HepG2 (cell line): Measurements from ENCODE around the gene PLIN4. TPM values are rescaled to one million over a fixed set of nuclear protein-coding genes. Genes with fewer than 3 reads are reported as not detected.

ENCODE experiments used
- ARHGAP35 ChIP-seq: sonication (generic); formaldehyde crosslinking; IDR thresholded peaks from 2 replicates; pipeline ENCODE4 v1.9.0; 2022; ENCODE audit warnings: mild to moderate bottlenecking, inconsistent platforms, moderate library complexity, missing genetic modification reagents, borderline replicate concordance
- FOXK2 ChIP-seq: fragments of 450-650 bp; IDR thresholded peaks from 2 replicates; pipeline ENCODE4 v1.6.1; 2016
- IRF2 ChIP-seq: IDR thresholded peaks from 2 replicates; pipeline ENCODE4 v1.6.1; 2018; ENCODE audit warnings: missing genetic modification reagents, missing compliant biosample characterization
- KDM6A ChIP-seq: IDR thresholded peaks from 2 replicates; pipeline ENCODE4 v1.6.1; 2016; ENCODE audit warnings: low read depth
- PRPF4 ChIP-seq: fragments of 200-400 bp; formaldehyde crosslinking; IDR thresholded peaks from 2 replicates; pipeline ENCODE4 v1.6.1; 2016; ENCODE audit warnings: low read length, low read depth; ENCODE audit not compliant: poor library complexity, severe bottlenecking
- RFX5 ChIP-seq: IDR thresholded peaks from 2 replicates; pipeline ENCODE4 v1.6.1; 2011; ENCODE audit warnings: low read depth, low read length, improper control_type of control experiment
- SRSF9 ChIP-seq: fragments of 200-400 bp; formaldehyde crosslinking; IDR thresholded peaks from 2 replicates; pipeline ENCODE4 v1.6.1; 2018; ENCODE audit warnings: borderline replicate concordance, mild to moderate bottlenecking, low read depth, low read length; ENCODE audit not compliant: insufficient read depth, poor library complexity, severe bottlenecking
- ZNF337 ChIP-seq: sonication (generic); formaldehyde crosslinking; IDR thresholded peaks from 2 replicates; pipeline ENCODE4 v1.5.1; 2020; ENCODE audit warnings: missing genetic modification reagents, low read depth, mild to moderate bottlenecking, borderline replicate concordance
- ZNF382 ChIP-seq: sonication (generic); formaldehyde crosslinking; IDR thresholded peaks from 2 replicates; pipeline ENCODE4 v1.5.0; 2020; ENCODE audit warnings: missing genetic modification reagents, mild to moderate bottlenecking, borderline replicate concordance
- ZNF629 ChIP-seq: sonication (generic); formaldehyde crosslinking; conservative IDR thresholded peaks from 2 replicates; pipeline ENCODE4 v1.5.0; 2020; ENCODE audit warnings: missing genetic modification reagents
- ZNF747 ChIP-seq: sonication (generic); formaldehyde crosslinking; IDR thresholded peaks from 2 replicates; pipeline ENCODE4 v1.8.1; 2023; ENCODE audit warnings: missing genetic modification reagents, mild to moderate bottlenecking, borderline replicate concordance
- ZNF773 ChIP-seq: sonication (generic); formaldehyde crosslinking; IDR thresholded peaks from 2 replicates; pipeline ENCODE4 v1.4.0; 2020; ENCODE audit warnings: missing genetic modification reagents, borderline replicate concordance
- ZNF816 ChIP-seq: sonication (generic); formaldehyde crosslinking; IDR thresholded peaks from 2 replicates; pipeline ENCODE4 v1.8.0; 2022; ENCODE audit warnings: missing genetic modification reagents, mild to moderate bottlenecking, borderline replicate concordance
- polyA plus RNA-seq, 8 experiments: library from polyadenylated mRNA; depleted of rRNA in 3 of 8; stranded (reverse) in 7 of 8; unstranded in 1 of 8; fragments of >200 nt; fragmentation: Illumina TruSeq in 4 of 8; extraction: Trizol in 4 of 8; gene quantifications; 2 replicates each; pipeline versions ENCODE4 v1.2.1 to v1.2.3, GENCODE V29; 2011 to 2016; ENCODE audit warnings: low read depth in 4 of 8, missing spikeins in 1 of 8, mixed read lengths in 1 of 8; ENCODE audit not compliant: insufficient read depth in 1 of 8
- total RNA-seq, 5 experiments: library from RNA; depleted of rRNA; stranded (reverse); fragments of >200 nt; fragmentation: Illumina TruSeq; extraction: Trizol; gene quantifications; 2 replicates each; pipeline ENCODE4 v1.2.3, GENCODE V29; 2016; ENCODE audit warnings: low read depth in 1 of 5
- TF ChIP-seq, protein P1 (sequence below): IDR thresholded peaks from 2 replicates; pipeline ENCODE4 v1.4.0; 2020; ENCODE audit warnings: mild to moderate bottlenecking, missing genetic modification reagents
- TF ChIP-seq, protein P2 (sequence below): conservative IDR thresholded peaks from 2 replicates; pipeline ENCODE4 v1.6.1; 2018; ENCODE audit warnings: missing genetic modification reagents
- TF ChIP-seq, protein P3 (sequence below): sonication (generic); formaldehyde crosslinking; IDR thresholded peaks from 2 replicates; pipeline ENCODE4 v1.5.1; 2020; ENCODE audit warnings: mild to moderate bottlenecking, missing genetic modification reagents, moderate library complexity
- TF ChIP-seq, protein P4 (sequence below): sonication (generic); formaldehyde crosslinking; IDR thresholded peaks from 2 replicates; pipeline ENCODE4 v1.4.0; 2020; ENCODE audit warnings: missing genetic modification reagents

PLIN4 gene
- total and polyA plus RNA-seq, 2 of the 13 experiments (the other 11 are each of a cell fraction or from before 2014, with no cell fraction given): 1.1 to 1.3 TPM

DNA sequence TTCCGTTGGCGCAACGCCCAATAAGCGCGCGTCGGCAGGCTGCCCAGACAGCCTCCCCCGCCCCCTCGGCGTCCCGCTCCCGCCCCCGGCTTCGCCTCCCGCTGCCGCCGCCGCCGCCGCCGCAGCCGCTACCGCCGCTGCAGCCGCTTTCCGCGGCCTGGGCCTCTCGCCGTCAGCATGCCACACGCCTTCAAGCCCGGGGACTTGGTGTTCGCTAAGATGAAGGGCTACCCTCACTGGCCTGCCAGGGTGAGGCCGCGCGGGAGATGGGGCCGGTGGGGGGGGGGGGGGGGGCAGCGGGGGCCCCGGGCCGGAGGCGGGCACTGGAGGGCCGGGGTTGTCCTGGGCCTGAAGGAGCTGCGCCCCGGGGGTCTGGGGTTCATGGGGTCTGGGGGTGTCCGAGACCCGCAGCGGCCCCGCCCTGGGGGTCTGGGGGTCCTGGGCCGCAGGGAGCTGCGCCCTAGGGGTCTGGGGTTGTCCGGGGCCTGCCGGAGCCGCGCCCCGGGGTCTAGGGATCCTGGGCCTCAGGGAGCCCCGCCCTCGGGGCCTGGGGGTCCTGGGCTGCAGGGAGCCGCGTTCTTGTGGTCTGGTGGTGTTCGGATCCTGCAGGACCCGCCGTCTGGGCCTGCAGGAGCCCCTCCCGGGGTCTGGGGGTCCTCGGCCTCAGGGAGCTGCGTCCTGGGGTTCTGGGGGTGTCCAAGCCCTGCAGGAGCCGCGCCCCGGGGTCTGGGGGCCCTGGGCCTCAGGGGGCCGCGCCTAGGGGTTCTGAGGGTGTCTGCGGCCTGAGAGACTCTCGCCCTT lies 45.9 kb downstream of the PLIN4 start, which contains the start of gene HDGFL2 (continued):
- TF ChIP-seq SRSF9: no peak
- TF ChIP-seq ZNF747 (CRISPR knock-in tag): no peak
- TF ChIP-seq, protein P1, sequence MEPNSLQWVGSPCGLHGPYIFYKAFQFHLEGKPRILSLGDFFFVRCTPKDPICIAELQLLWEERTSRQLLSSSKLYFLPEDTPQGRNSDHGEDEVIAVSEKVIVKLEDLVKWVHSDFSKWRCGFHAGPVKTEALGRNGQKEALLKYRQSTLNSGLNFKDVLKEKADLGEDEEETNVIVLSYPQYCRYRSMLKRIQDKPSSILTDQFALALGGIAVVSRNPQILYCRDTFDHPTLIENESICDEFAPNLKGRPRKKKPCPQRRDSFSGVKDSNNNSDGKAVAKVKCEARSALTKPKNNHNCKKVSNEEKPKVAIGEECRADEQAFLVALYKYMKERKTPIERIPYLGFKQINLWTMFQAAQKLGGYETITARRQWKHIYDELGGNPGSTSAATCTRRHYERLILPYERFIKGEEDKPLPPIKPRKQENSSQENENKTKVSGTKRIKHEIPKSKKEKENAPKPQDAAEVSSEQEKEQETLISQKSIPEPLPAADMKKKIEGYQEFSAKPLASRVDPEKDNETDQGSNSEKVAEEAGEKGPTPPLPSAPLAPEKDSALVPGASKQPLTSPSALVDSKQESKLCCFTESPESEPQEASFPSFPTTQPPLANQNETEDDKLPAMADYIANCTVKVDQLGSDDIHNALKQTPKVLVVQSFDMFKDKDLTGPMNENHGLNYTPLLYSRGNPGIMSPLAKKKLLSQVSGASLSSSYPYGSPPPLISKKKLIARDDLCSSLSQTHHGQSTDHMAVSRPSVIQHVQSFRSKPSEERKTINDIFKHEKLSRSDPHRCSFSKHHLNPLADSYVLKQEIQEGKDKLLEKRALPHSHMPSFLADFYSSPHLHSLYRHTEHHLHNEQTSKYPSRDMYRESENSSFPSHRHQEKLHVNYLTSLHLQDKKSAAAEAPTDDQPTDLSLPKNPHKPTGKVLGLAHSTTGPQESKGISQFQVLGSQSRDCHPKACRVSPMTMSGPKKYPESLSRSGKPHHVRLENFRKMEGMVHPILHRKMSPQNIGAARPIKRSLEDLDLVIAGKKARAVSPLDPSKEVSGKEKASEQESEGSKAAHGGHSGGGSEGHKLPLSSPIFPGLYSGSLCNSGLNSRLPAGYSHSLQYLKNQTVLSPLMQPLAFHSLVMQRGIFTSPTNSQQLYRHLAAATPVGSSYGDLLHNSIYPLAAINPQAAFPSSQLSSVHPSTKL (CRISPR knock-in tag): no peak
- no peak for TF ChIP-seq ZNF773
- no peak for TF ChIP-seq RFX5
- no peak for TF ChIP-seq IRF2 (CRISPR knock-in tag)
- TF ChIP-seq ZNF337 (CRISPR knock-in tag): no peak
- no peak for TF ChIP-seq KDM6A (CRISPR knock-in tag)
- TF ChIP-seq, protein P2, sequence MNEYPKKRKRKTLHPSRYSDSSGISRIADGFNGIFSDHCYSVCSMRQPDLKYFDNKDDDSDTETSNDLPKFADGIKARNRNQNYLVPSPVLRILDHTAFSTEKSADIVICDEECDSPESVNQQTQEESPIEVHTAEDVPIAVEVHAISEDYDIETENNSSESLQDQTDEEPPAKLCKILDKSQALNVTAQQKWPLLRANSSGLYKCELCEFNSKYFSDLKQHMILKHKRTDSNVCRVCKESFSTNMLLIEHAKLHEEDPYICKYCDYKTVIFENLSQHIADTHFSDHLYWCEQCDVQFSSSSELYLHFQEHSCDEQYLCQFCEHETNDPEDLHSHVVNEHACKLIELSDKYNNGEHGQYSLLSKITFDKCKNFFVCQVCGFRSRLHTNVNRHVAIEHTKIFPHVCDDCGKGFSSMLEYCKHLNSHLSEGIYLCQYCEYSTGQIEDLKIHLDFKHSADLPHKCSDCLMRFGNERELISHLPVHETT (CRISPR knock-in tag): no peak
- TF ChIP-seq ARHGAP35: no peak
- TF ChIP-seq ZNF816 (CRISPR knock-in tag): no peak
- TF ChIP-seq, protein P3, sequence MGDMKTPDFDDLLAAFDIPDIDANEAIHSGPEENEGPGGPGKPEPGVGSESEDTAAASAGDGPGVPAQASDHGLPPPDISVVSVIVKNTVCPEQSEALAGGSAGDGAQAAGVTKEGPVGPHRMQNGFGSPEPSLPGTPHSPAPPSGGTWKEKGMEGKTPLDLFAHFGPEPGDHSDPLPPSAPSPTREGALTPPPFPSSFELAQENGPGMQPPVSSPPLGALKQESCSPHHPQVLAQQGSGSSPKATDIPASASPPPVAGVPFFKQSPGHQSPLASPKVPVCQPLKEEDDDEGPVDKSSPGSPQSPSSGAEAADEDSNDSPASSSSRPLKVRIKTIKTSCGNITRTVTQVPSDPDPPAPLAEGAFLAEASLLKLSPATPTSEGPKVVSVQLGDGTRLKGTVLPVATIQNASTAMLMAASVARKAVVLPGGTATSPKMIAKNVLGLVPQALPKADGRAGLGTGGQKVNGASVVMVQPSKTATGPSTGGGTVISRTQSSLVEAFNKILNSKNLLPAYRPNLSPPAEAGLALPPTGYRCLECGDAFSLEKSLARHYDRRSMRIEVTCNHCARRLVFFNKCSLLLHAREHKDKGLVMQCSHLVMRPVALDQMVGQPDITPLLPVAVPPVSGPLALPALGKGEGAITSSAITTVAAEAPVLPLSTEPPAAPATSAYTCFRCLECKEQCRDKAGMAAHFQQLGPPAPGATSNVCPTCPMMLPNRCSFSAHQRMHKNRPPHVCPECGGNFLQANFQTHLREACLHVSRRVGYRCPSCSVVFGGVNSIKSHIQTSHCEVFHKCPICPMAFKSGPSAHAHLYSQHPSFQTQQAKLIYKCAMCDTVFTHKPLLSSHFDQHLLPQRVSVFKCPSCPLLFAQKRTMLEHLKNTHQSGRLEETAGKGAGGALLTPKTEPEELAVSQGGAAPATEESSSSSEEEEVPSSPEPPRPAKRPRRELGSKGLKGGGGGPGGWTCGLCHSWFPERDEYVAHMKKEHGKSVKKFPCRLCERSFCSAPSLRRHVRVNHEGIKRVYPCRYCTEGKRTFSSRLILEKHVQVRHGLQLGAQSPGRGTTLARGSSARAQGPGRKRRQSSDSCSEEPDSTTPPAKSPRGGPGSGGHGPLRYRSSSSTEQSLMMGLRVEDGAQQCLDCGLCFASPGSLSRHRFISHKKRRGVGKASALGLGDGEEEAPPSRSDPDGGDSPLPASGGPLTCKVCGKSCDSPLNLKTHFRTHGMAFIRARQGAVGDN: no peak; the same call in 1 of the 2 replicates
- no peak for TF ChIP-seq ZNF629
- TF ChIP-seq, protein P4, sequence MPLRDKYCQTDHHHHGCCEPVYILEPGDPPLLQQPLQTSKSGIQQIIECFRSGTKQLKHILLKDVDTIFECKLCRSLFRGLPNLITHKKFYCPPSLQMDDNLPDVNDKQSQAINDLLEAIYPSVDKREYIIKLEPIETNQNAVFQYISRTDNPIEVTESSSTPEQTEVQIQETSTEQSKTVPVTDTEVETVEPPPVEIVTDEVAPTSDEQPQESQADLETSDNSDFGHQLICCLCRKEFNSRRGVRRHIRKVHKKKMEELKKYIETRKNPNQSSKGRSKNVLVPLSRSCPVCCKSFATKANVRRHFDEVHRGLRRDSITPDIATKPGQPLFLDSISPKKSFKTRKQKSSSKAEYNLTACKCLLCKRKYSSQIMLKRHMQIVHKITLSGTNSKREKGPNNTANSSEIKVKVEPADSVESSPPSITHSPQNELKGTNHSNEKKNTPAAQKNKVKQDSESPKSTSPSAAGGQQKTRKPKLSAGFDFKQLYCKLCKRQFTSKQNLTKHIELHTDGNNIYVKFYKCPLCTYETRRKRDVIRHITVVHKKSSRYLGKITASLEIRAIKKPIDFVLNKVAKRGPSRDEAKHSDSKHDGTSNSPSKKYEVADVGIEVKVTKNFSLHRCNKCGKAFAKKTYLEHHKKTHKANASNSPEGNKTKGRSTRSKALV: no peak
- TF ChIP-seq PRPF4: no peak
- TF ChIP-seq ZNF382 (CRISPR knock-in tag): no peak
- no peak for TF ChIP-seq FOXK2
